ENCODE results near the gene UBL3.

Gene UBL3

GRCh38 chr13:29850213-29850898 is at the start of gene UBL3:
UBL3 (minus strand) TSS chr13:29850617; CDS start chr13:29849538, 1,079 bp downstream.
- DNase-seq, result peak; percentile 55

GRCh38 chr13:29897102-29897501 is 46.7 kb upstream of the UBL3 start:
- no peak for DNase-seq

- no peak for DNase-seq
These were observed 43.0 kb upstream of the UBL3 start for GRCh38 chr13:29893438-29893837.

- no peak for DNase-seq
These were observed 41.7 kb upstream of the UBL3 start for GRCh38 chr13:29892151-29892550.

DNA sequence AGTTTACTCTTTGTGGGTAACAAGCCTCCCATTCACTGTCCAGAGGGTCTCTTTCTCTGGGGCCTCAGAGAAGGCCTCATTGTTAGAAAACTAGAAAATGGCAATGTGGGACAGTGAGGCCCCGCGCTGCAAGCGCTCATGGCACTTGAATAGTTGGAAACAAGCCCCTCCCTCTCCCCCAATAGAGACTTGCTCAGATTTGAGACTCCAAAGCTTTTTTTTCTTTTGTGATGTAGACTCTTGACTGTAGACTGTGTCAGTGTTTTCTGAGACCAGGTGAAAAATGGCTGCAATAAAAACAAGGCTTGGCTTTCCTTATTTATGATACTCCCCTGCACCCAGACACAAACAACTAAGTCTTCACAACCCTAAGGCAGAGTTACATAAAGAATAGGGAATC is 38.7 kb upstream of the UBL3 start:
- DNase-seq, result no peak

DNA sequence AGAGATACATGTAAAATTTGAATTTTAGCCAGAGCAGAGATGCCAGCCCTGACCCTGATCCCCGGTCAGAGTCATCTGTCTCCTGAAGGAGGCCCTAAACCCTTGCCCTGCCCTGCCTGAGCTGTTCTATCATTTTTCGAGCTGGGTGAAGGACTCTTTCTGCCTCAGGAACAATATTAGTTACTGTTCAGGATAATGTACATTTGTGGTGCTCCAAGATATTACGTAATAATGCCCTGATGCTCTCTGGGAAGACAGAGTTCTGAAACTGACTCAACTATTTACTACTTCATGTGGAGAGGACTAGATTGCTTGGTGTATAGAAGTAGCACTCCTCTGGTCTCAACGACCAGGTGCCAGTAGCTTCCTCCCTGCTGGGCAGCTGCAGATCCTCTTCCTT is 37.9 kb upstream of the UBL3 start:
- DNase-seq, result no peak

DNA sequence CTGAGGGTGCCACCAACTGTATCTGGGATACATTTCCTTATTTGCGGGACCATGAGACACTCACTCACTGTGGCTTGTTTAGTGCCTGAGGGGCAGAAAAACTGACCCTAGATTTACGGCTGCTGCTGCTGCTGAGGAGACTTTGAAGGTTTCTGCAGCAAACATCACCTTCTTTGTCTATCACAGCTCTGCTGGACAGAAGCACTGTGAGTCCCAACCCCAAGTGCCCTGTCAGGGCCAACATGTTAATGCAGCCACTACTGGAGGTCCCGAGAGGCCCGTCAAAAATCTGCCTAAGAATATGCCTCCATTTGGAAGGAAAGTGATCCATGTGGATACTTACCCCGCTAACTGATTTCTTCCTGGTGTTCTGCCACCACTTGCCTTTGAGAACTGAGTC is 37.3 kb upstream of the UBL3 start:
- no peak for DNase-seq

GRCh38 chr13:29887030-29887557 is 36.7 kb upstream of the UBL3 start:
- DNase-seq, result no peak

- DNase-seq, result no peak
These were observed 36.0 kb upstream of the UBL3 start for GRCh38 chr13:29886446-29886845.

GRCh38 chr13:29885989-29886388 is 35.6 kb upstream of the UBL3 start:
- DNase-seq, result no peak

GRCh38 chr13:29884671-29885430 is 34.4 kb upstream of the UBL3 start:
- no peak for DNase-seq

DNA sequence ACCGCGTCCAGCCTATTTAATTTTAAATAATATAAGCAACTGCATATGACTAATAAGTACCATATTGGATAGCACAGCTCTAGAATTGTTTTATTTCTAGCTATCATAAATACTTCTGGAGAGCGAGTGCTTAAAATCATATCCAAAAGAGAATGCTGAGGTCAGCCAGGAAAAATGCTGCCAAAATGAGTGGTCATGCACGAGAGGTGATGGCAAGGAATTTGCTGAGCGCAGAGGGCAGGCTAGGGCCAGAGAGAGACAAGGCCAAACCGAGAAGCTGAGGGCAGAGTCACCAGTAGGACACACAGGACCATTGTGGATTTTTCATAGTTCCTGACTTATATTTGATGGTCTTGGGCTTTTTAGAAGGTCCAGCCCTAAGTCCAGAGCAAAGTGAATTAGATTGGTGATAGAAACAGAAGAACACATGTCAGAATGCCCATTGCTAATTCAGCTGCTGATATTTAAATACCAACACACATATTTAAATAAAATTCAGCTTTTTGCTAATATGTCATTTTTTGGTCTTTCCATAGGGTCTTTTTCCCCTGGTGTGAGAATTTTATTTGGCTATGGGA is 33.6 kb upstream of the UBL3 start:
- no peak for DNase-seq

- DNase-seq, result no peak
These were observed 31.7 kb upstream of the UBL3 start for GRCh38 chr13:29882076-29882475.

DNA sequence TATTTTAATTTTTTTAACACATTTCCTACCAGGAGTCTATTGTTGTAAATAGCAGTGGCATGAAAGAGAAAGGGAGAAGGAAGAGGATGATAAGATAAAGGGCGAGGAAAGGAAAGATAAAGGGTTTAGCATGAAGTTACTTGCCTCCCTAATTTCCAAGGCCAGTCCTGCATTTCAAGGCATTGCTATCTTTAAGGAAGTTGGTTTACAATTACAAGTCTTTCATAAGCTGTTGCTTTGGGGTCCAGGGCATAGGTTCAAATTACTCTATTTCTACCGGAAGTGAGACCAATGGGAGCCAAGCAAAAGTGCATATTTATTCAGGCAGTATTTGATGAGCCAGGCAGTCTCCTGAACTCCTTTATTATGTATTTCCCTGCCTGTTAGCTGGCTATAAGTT is 27.7 kb upstream of the UBL3 start:
- no peak for DNase-seq

DNA sequence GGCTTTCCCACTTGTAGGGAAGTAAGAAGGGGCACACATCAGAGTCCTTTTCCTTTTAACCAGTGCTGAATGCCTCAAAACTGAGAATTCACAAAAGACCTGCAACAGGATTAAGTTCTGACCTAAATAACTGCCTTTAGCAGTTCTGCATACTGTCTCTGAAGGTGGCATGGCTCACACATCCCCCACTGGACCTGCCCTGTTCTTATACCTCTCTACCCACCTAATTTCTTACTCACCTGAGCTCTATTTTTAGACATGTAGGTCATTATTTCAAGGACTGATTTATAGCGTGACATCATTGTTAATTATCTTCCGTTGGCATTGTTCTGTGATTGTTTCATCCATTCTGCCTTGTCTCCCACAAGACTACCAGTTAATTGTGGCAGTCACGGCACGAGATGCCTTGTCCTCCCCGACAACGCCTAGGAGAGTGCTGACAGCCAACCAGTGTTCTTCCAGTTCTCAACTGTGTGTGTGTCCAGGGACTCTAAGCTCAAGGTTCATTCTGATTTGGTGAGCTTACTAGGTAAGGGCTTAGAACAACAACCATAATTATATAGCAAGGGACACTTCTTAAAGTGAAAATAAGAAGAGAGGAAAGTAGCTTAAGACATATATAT is 27.1 kb upstream of the UBL3 start:
- no peak for DNase-seq

- DNase-seq, result no peak
These were observed 25.2 kb upstream of the UBL3 start for GRCh38 chr13:29875646-29876045.

GRCh38 chr13:29868581-29868980 is 18.2 kb upstream of the UBL3 start:
- no peak for DNase-seq

DNA sequence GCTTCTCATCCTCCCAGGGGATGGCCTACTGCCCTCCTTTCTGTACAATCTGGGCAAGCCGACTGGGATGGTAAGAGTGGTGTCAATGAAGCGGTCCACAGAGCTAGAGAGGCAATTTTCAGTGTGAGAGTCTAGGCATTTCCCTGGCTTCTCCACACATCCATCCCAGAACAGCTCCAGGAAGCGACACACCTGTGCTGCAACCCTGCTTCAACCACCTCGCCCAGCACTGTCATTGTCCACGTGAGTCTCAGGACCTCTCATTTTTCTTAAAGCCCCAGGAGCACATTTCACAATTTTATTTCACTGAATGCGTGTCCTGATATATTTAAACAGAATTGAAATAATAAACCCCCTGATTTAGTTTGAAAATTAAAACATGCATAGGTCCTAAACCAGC is 15.5 kb upstream of the UBL3 start:
- no peak for DNase-seq

DNA sequence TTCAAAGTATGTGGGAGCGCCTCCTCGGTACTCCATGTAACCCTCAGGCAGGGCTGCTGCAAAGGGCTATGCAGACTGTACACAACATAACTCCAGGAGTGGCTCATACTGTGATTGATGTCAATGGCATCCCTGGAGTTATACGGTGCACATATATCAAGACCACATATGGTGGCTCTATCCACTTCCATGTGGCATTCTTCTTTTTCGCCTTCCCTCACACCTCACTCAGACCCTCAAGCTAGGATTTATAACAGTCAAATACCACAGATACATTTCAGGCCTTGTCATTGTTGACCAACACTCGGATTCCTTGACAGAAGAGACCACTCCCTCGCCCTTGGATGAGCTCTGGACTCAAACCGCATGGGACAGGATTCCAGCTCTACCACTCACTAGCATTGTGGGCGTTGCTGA is 11.3 kb upstream of the UBL3 start:
- DNase-seq, result no peak

GRCh38 chr13:29859971-29860370 is 9.6 kb upstream of the UBL3 start:
- no peak for DNase-seq

DNA sequence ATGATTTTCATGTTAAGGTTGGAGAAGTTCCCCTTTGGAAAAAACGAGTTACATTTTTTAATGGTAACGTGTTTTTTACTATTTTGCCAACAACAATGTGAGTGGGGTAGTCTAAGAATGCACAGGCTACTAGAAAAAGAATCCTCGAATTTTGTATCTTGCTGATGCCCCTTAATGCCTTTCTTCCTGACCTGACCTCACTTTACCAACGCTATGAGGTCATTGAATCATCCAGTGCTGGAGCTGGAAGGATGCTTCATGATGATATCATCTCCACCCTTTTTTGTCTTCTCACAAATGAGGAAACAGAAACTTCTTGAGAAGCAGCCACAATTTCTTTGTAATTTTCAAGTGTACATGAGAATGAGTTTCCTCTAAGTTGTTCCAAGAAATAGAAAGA is 8.2 kb upstream of the UBL3 start:
- no peak for DNase-seq

GRCh38 chr13:29858231-29858630 is 7.8 kb upstream of the UBL3 start:
- no peak for DNase-seq

DNA sequence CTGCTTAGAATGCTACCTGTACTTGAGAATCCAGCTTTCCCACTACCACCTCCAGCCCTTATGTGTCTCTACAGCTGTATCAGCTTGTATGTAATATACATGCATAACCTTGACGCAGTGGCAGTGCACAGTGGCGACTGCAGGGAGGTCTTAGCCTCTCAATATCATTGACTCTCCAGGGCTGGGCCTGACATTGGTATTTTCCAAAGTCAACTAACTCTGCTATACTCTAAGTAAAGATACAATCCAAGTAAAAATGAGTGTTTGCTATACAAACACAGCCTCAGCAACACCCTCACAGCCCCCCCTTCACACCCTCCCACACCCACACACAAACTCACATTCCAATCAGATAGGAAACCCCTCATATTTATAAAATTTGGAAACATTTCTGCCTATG is 6.7 kb upstream of the UBL3 start:
- DNase-seq, result no peak

DNA sequence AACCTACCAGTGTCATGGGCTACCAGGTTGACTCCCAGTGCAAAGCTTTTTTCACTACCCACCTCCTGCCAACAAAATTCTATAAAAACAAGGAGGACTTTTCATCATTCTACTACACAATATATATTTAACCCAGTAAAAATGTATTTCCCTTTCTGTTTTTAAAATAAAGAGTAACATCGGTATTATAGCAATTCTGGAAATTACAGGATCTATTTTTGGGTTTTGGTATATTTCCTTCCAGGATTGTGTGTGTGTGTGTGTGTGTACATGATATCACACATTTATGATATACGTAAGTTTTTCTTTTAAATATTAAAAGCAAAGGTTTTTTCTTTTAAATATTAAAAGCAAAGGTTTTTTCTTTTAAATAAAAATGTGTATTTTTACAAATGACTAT is 6.0 kb upstream of the UBL3 start:
- DNase-seq, result no peak
